Measurements from ENCODE around the gene OSBPL5.

Gene OSBPL5

DNA sequence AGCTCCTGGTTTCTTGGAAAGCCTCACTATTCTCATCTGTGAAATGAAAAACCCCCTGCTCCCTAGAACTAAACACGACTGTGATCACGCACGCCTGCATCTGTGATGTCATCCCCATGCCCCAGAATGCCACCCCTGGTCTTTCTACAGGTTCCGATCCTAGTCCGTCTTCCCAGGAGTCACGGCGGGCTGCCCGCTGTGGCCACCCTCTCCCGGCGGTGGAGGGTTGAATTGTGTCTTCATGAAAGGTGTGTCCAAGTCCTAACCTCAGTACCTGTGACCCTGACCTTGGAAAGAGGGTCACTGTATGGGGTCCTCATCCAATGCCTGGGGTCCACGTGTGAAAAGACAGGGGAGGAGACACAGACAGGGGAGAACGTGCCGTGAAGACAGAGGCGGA, 14.4 kb downstream of the OSBPL5 start:
- in situ Hi-C loops (cut with HindIII; ENCODE audit: low sequenced_read_pairs): no loop called here

DNA sequence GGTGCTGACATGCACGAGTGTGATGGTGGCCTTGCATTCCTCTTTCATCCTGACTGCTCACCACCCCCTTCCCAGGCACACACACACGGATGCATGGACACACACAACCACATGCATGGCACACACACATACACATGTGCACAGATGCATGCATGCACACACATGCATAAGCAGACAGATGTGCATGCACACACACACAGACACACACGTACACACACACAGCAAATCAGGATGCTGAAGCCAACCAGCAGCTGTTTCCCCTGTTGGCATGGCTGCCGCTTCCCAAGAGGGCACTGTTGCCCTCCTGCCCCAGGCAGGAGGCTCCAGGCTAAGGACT, 15.3 kb downstream of the OSBPL5 start:
- in situ Hi-C loops (cut with HindIII; ENCODE audit: low sequenced_read_pairs): no loop called here

DNA sequence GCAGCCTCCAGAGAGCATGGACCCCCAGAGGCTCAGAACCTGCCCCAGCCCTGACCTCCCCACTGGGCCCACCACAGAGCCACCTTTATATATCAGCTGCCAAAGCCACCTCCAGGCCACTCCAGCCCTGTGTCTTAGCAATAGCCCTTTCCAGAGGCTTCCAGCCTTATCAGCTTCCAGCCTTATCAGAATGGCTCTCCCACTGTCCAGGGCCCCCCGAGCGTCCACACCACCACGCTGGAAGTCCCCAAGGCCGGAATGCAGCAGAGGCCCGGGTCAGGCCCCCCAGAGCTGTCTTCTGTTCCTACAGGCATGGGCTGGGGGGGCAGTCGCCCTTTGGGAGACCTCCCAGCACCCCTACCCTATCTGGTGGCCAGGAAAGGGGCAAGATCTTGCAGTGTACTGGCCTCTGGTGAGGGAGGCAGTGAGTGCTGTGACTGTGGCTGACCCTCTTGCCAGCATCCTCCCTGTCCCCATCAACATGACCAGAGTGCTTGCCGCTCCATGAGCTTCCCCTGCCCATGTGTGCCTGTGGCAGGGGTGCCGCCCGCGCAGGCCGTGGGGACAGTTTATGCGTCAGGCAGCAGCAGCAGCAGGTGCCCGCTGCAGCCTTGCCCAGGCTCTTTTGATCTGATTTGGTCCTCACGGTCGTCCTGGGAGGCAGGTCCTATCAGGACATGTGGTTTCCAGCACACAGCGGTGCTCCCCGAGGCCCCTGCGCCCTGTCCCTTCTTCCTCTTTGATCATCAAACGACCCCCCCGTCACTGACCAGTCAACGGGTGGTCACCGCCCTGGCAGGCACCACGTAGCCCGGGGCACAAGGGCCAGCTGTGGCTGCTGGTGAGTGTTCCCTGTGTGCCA, 15.9 kb downstream of the OSBPL5 start:
- in situ Hi-C loops (cut with HindIII; ENCODE audit: low sequenced_read_pairs): no loop called here

DNA sequence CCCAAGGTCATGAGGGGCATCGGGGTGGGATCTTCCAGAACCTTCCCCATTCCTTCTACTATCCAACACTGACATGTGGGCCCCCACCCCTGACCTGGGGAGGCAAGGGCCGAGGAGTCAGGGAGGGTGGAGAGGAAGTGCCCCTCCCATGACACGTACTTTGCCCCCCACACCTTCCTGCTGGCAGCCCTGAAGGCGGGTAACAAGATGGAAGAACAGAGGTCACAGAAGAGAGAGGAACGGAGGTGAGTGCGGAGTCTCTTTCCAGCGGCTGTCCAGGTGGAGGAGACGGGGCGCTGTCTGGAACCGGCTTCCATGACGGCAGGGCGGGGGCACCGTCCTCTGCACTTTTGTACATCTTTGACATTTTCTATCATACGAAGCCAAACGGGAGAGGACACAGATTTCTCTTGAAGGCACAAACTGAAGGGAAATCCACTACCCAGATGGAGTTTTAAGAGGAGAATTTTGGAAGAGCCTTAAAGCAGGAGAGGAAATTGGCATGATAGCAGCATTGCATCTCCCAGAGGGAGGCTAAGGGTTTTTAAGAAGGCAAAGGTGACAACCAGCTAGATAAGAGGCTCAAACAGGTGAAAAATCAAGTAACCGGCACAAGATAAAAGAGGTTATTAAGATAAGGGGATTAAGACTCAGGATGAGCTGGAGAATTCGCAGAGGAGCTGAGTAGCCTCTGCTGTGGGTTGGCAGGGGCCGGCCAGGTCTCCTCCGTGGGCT, 16.7 kb downstream of the OSBPL5 start:
- in situ Hi-C loops (cut with HindIII; ENCODE audit: low sequenced_read_pairs): no loop called here

DNA sequence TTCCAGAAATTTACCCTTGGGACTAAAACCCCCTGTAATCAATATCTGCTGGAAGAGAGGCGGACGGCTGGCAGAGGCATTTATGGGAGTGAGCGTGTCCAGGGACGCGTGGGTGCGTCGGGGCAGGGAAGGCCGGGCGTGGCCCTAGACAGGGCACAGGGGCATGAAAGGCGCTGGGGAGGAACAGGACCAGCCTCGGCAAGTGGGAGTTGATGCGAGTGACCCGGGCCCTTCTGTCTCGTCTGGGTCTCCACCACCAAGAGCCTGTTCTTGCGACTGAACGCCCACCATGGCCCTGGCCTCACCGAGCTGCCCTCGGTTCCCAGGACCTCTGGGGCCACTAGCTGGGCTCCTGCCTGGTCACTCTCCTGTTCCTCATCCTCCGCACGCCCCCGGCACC, 17.5 kb downstream of the OSBPL5 start:
- in situ Hi-C loops (cut with HindIII; ENCODE audit: low sequenced_read_pairs): no loop called here

DNA sequence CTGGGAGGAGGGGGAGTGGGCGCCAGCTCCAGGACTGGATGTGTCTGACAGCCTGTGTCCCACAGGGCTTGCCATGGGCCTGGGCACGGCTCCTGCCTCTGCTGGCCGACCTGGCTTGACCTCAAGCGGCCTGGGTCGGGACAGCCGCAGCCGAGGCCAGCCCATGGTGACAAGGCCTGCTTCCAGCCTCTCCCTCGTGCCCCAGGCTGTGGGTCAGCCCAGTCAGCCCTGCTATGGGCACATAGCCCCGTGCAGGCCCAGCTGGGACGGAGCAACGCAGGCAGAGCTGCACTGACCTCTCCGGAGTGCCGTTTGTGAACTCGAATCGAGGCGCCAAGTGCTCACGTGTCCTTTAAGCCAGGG, 17.9 kb downstream of the OSBPL5 start:
- in situ Hi-C loops (cut with HindIII; ENCODE audit: low sequenced_read_pairs): no loop called here

DNA sequence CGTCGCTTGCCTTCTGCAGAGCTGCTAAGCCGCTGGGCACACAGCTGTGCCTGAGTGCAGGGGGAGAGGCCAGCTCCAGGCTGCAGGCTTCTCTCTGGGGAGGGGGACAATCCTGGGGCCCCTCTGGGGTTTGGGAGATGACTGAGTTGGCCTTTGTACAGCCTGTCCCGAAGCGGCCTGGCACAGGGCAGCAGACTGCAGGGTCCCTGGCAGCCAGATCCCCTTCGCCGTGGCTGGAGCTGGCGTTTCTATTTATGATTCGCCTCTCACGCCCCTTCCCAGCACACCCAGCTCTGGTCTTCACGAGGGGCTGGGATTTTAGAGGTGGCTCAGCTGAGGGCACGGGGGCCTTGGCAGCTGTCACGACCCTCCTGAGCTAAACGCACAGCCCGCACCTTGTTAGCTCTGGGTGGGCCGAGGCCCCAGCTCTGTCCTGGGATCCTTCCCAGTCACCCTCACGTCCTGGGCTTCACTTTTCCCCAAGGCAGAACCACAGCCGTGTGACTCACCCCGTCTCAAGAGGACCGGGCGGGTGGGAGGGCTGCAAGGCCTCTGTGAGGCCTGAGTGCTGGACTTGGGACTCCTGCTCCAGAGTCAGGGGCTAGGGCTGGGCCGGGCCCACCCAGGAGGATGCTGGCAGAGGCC, 18.4 kb downstream of the OSBPL5 start:
- in situ Hi-C loops (cut with HindIII; ENCODE audit: low sequenced_read_pairs): no loop called here

DNA sequence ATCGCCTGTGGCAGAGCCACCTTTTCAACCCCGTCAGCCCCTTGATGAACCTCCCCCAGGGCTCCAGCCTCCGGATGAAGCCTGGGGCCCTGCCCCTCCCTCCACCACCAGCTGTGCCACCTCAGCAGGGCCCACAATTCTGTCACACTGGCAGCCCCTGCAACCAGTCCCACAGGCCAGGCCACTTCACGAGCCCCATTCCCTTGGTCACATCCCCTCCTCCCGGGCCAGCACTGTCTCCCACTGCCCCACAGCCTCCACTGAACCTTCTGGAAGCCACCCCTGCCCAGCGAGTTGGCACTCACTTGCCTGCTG, 19.9 kb downstream of the OSBPL5 start:
- in situ Hi-C loops (cut with HindIII; ENCODE audit: low sequenced_read_pairs): no loop called here

DNA sequence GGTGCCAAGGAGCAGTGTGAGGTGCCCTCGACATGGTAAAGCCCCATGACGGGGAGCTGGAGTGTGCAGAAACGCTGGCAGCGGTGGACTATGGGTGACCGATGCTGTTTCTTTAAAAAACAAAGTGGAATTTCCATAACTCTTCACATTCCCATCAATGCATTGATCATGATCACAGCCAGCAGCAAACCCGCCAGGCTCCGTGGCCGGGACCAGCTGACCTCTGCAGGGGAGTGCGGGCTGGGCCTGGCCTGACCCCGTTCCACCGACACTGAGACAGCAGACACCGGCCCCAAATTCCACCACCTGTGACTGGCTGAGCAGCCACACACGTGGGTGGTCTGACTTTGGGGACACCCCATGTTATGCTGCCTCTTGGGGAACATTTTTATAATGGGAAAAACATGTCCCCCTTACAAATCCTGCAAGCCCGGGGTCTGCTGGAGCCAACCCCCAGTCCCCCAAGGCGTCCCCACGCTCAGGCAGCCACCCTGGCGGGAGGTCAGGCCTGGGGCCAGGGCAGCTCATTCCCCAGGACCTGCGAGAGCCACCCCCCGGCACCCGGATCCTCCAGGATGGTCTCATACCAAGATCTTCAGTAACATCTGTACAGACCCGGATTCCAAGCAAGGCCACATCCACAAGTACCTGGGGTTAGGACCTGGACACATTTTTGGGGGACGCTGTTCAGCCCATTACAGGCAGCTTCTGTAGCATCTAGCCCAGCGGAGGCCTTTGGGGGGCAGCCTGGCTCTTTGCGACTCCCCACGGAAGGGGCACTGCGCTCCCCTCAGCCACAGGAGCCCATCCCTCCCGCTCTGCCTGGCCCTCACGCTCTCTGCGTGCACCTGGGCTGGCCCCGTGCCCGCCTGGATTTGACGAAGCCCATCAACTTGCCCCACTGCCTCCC, 20.6 kb downstream of the OSBPL5 start:
- in situ Hi-C loops (cut with HindIII; ENCODE audit: low sequenced_read_pairs): no loop called here

DNA sequence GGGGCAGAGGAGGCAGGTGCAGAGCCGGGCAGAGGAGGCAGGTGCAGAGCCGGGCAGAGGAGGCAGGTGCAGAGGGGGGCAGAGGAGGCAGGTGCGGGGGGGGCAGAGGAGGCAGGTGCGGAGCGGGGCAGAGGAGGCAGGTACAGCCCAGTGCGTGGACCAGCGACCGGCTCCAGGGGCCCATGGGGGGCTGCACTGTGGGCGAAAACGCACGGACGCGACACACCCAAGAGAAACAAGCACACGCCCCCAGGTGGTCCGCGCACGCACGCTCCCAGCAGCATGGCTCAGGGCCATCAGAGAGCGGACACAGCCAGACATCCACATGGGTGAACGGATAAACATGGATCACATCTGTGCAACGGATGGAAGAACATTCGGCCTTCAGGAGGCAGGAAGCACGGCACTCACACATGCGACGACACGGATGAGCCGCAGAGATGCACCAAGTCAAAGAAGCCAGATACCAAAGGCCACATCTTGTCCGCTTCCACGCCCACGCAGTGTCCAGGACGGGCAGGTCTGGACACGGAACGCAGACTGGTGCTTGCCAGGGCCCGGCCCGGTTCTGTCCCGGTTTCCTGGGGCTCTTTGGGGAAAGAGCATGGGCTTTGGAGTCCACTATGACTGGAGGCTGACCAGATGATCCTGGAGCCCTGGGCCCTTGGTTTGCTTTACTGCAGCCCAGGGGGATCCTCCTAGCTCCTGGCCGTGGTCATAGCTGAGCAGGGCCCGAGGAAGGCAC, 21.8 kb downstream of the OSBPL5 start:
- in situ Hi-C loops (cut with HindIII; ENCODE audit: low sequenced_read_pairs): no loop called here

DNA sequence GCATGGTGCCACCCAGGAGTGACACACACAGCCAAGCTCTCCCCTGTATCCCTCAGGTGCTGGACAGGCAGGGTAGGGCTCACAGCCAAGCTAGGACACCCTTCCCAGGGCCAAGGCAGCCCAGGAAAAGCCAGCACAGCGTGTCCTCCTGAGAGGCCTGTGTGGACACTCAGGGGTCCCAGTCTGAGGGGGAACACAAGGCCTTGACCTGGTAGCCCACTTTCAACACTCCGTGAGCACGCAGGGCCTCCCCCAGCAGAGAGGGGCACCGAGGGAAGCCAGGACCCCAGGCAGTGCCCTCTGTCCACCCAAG, 24.9 kb downstream of the OSBPL5 start:
- in situ Hi-C loops (cut with HindIII; ENCODE audit: low sequenced_read_pairs): no loop called here

DNA sequence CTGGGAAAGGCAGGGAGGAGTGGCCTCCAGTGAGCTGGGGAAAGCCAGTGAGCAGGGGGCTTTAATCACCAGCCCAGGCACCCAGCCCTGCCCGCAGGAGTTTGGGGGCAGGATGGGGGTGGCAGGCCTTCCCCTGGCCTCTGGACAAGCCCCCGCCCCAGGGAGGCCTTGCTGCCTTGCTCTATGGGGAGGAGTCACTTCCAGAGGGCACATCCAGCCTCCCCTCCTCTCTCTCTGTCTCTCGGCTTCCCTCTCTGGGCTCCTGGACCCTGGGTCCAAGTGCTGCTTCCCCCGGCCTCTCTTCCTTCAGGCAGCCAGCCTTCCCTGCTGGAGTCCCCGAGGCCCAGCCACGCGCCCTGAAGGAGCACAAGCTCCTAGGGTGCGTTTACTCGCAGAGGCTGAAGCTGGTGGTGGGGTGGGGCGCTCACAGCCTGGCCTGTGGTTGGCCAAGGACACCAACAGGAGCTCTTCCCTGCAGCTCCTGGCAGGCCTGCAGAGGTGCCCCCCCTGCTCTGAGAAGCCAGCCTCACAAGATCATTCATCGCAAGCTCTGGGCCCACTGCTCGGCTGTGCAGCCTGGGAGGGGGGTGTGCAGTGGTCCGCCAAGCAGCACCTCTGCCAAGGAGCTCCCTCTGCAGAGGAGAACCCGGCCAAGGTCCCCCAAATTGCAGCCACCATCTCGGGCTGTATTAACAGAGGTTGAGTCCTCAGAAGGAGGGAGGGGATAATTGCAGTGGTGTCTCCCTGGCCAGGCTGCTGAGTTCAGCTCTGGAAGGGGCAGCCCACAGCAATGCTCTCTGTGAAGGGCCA, 25.4 kb downstream of the OSBPL5 start:
- in situ Hi-C loops (cut with HindIII; ENCODE audit: low sequenced_read_pairs): no loop called here

DNA sequence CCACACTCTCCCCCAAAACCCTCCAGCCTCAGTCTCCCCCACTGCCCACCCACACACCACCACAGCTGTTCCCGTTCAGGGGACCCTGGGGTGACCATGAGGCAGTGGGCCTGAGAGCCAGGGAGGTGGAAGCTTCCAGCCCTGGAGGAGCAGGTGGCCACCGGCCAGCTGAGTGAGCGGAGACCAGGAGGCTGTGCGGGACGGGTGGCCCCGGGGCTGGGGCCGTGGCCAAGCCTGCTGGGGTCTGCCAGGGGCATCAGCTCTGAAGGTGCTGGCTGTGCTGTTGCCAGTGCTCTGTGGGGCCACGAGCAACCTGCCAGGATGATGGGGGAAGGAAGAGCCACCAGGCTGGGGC, 26.0 kb downstream of the OSBPL5 start:
- in situ Hi-C loops (cut with HindIII; ENCODE audit: low sequenced_read_pairs): no loop called here

DNA sequence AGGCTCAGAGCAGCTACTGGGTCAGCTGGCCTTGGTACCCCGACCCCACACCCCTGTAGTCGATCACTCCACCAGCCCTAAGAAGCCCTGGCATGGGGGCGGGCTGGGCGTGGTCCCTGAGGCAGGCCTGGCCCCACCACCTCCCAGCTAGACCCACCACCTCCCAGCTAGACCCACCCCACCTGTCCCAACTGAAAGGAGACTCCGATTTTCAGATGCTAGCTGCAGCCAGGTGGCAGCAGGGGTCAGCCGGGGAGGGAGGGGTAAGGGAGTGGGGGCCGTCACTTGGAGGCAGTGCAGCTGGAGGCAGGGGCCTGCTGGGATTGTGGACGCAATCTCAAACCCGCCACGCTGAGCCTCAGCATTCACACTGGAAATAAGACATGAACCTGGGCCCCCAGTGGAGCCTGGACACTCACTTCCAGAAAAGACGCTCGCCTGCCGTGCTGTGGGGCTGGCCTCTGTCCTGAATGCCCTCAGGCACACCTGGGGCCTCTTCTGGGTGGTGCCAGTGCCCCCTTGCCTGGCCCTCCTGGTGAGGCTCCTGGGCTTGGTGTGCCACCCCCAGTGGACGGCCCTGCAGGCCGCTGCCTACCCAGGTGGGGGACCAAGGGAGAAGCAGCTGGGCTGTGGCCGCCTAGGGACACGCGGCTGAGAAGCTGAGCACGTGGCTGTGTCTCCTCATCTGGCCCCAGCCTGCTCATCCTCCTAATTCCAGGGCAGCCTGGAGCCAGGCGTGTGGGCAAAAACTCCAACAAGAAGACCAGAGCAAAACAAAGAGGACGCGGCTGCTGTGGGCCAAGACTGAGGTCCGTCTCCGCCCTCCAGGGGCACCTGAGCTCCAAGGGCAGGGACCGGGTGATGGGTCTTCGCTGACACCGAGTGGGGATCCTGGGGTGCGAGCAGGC, 26.7 kb downstream of the OSBPL5 start:
- in situ Hi-C loops (cut with HindIII; ENCODE audit: low sequenced_read_pairs): no loop called here

DNA sequence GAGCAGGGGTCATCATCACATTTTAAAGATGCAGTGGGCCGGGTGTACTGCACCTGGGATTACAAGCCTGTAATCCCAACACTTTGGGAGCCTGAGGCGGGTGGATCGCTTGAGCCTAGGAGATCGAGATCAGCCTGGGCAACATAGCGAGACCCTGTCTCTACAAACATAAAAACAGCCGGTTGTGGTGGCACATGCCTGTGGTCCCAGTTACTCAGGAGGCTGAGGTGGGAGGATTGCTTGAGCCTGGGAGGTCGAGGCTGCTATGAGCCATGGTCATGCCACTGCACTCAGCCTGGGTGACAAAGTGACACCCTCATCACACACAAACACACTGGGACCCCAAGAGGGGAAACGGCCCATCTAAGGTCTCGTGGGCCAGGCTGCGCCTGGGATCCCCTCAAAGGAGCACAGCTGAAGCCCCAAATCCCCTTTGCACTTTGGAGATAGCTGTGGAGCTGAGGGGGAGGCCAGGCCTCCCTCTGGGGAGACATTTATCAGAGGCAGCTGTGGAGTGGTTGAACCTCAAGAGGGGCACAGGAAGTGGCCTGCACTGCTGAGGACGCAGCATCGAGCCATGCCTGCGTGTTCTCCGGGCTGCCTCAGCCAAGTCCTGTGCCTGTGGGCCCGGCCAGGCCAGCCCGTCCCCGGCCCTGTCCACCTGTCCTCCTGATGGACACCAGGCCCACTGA, 27.5 kb downstream of the OSBPL5 start:
- in situ Hi-C loops (cut with HindIII; ENCODE audit: low sequenced_read_pairs): no loop called here

DNA sequence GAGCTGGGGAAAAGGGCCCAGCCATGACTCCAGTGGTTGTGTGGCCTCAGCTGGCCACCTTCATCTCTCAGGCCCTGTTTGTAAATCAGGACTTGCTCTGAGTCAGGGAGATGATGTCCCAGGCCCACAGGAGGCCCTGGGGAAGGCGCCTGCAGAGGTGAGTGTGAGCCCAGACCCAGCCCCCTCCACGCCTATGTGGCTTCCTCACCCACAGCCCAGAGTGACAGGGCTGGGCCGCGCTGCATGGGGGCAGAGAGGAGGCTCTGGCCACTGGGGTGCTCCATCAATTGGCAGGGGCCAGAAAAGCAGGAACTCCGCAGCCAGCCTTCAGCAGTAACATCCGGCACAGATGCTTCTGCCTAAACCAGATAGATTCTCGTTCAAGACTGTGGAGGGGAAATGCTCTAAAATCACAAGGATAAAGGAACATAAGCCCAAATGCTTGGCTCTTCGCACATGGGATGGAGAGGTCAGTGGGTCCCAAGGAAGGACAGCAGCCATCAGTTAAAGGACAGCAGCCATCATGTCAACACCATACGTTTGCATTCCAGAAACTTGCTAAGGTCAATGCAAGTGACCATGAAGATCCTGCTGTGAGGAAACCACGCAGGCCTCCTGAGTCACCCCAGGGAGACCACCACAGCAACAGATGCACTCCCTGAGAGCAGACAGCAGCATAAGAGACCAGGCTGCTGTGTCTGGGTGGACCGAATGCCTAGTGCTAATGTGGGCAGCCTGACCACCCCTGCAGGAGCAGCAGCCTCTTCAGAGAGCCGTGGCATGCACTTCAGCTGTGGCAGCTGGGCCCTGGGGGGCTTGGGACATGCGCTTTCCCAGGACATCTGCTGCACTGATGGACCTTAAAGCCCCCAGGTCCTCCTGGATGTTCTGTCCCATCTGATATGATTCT, 28.3 kb downstream of the OSBPL5 start:
- in situ Hi-C loops (cut with HindIII; ENCODE audit: low sequenced_read_pairs): no loop called here
